Liver (tissue), 9 donors: ENCODE data around the gene FOXA3. TPM values are rescaled to one million over a fixed set of nuclear protein-coding genes. Genes with fewer than 3 reads are reported as not detected.

ENCODE experiments used
- DNase-seq: peaks from one replicate; pipeline ENCODE4 v3.0.0-alpha.2; 2017; ENCODE audit warnings: low spot score
- H3K27ac ChIP-seq, 2 donors: one replicate each; pipeline ENCODE4 v1.7.0; 2013; ENCODE audit warnings: inconsistent platforms in 2 of 2, low read length in 2 of 2, control low read depth in 1 of 2, low read depth in 1 of 2, mild to moderate bottlenecking in 1 of 2
- H3K27me3 ChIP-seq, 4 donors: one replicate each; pipeline versions ENCODE4 v1.6.1 to v1.7.0; 2013; ENCODE audit warnings: low read length in 3 of 4, inconsistent platforms in 1 of 4, mild to moderate bottlenecking in 1 of 4, moderate library complexity in 1 of 4; ENCODE audit not compliant: control insufficient read depth in 4 of 4, insufficient read depth in 4 of 4
- H3K36me3 ChIP-seq, 4 donors: one replicate each; pipeline versions ENCODE4 v1.6.1 to v1.7.0; 2013; ENCODE audit warnings: low read length in 3 of 4, mild to moderate bottlenecking in 3 of 4, low read depth in 1 of 4, moderate library complexity in 1 of 4; ENCODE audit not compliant: control insufficient read depth in 4 of 4, insufficient read depth in 3 of 4
- H3K4me1 ChIP-seq, 4 donors: one replicate each; pipeline versions ENCODE4 v1.6.1 to v1.7.0; 2013; ENCODE audit warnings: low read length in 3 of 4, mild to moderate bottlenecking in 3 of 4, moderate library complexity in 1 of 4; ENCODE audit not compliant: control insufficient read depth in 4 of 4, insufficient read depth in 4 of 4
- H3K4me3 ChIP-seq, 3 donors: one replicate each; pipeline versions ENCODE4 v1.6.1 to v1.7.0; 2013; ENCODE audit warnings: low read length in 3 of 3, control low read depth in 1 of 3, low read depth in 1 of 3, mild to moderate bottlenecking in 1 of 3
- H3K9ac ChIP-seq, 2 donors: one replicate each; pipeline ENCODE4 v1.7.0; 2013; ENCODE audit warnings: low read length in 2 of 2, mild to moderate bottlenecking in 2 of 2, moderate library complexity in 2 of 2, control low read depth in 1 of 2, low read depth in 1 of 2
- H3K9me3 ChIP-seq, 4 donors: one replicate each; pipeline versions ENCODE4 v1.6.1 to v1.7.0; 2013; ENCODE audit warnings: low read length in 3 of 4; ENCODE audit not compliant: control insufficient read depth in 4 of 4
- EGR1 ChIP-seq, 2 donors: IDR thresholded peaks; 2 replicates each; pipeline ENCODE4 v1.6.1; 2016 to 2018; ENCODE audit warnings: antibody characterized with exemption in 2 of 2, low read depth in 2 of 2
- FOXA1 ChIP-seq: IDR thresholded peaks from 2 replicates; pipeline ENCODE4 v1.6.1; 2016; ENCODE audit warnings: antibody characterized with exemption
- FOXA2 ChIP-seq: IDR thresholded peaks from 2 replicates; pipeline ENCODE4 v1.6.1; 2016; ENCODE audit warnings: antibody characterized with exemption
- YY1 ChIP-seq: IDR thresholded peaks from 2 replicates; pipeline ENCODE4 v1.6.1; 2016; ENCODE audit warnings: antibody characterized with exemption, mild to moderate bottlenecking
- WGBS: extraction: QIAGEN DNeasy Blood & Tissue Kit; methylation state at CpG from one replicate; pipeline ENCODE4 v1.1.7; 2013; 5-methylcytosine and 5-hydroxymethylcytosine counted together
- polyA plus RNA-seq, 2 donors: library from polyadenylated mRNA; stranded (reverse) in 1 of 2; unstranded in 1 of 2; fragments of 200-250 nt in 1 of 2; fragments of >200 nt in 1 of 2; fragmentation: Nextera tagmentation in 1 of 2; extraction: Ambion mirVana in 1 of 2; gene quantifications; one replicate each; pipeline versions ENCODE4 v1.2.1 to v1.2.3, GENCODE V29; 2013 to 2015
- total RNA-seq, 2 donors: library from RNA; depleted of rRNA; stranded (reverse); fragments of >200 nt; gene quantifications; one replicate each; pipeline ENCODE4 v1.2.3, GENCODE V29; 2014
- TF ChIP-seq, protein P1 (sequence below): IDR thresholded peaks from 2 replicates; pipeline ENCODE4 v1.6.1; 2016; ENCODE audit warnings: antibody characterized with exemption
- TF ChIP-seq, protein P2 (sequence below): IDR thresholded peaks from 2 replicates; pipeline ENCODE4 v1.6.1; 2016; ENCODE audit warnings: antibody characterized with exemption, mild to moderate bottlenecking
- TF ChIP-seq, protein P3 (sequence below): IDR thresholded peaks from 2 replicates; pipeline ENCODE4 v1.6.1; 2016; ENCODE audit warnings: antibody characterized with exemption
- donor health status: healthy.
- donor health status: healthy.
- donor health status: healthy.
- donor health status: healthy.
- donor health status: healthy.

The FOXA3 gene
- total and polyA plus RNA-seq, 4 donors: 11.5 to 37.1 (median 21.6) TPM

DNA sequence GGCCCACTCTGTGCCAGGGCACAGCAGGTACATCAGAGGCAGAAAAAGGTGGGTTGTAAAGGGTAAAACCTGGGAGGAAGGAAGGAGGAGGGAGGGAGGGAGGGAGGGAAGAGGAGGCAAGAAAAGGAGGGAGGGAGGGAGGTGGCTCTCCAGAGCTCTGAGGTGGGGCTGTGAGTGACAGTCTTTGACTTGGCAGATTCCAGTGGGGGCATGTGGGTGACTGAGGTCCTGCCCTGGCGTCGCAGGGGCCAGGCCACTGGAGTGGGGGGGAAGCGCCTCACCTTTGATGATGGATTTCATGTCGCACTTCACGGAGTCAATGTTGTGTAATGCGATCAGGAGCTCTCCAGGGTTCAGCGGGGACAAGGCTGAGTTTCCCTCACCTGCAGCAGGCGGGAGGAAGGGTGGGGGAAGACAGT lies 43.0 kb upstream of the FOXA3 start:
- no peak for DNase-seq
- Histone ChIP-seq H3K9ac (no peak overlapping the region), H3K27me3 (no peaks in the 10 kb centered on the region), H3K27ac (no peak overlapping the region), H3K36me3 (peaks cover 23 to 62% (median 25%) of the 10 kb centered on the region in 4 donors), H3K4me3 (no peak overlapping the region), H3K9me3 (no peaks in the 10 kb centered on the region), H3K4me1 (peaks cover 0 to 7% (median 0%) of the 10 kb centered on the region in 4 donors)
- WGBS: 88% methylated on average over 8 of the region's 8 CpGs
- TF ChIP-seq YY1: no peak
- TF ChIP-seq, protein P1, sequence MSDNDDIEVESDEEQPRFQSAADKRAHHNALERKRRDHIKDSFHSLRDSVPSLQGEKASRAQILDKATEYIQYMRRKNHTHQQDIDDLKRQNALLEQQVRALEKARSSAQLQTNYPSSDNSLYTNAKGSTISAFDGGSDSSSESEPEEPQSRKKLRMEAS: no peak
- no peak for TF ChIP-seq EGR1 (IDR thresholded peaks at IDR 0.05; ENCODE audit: low read depth in 2 of 2)
- TF ChIP-seq, protein P2, sequence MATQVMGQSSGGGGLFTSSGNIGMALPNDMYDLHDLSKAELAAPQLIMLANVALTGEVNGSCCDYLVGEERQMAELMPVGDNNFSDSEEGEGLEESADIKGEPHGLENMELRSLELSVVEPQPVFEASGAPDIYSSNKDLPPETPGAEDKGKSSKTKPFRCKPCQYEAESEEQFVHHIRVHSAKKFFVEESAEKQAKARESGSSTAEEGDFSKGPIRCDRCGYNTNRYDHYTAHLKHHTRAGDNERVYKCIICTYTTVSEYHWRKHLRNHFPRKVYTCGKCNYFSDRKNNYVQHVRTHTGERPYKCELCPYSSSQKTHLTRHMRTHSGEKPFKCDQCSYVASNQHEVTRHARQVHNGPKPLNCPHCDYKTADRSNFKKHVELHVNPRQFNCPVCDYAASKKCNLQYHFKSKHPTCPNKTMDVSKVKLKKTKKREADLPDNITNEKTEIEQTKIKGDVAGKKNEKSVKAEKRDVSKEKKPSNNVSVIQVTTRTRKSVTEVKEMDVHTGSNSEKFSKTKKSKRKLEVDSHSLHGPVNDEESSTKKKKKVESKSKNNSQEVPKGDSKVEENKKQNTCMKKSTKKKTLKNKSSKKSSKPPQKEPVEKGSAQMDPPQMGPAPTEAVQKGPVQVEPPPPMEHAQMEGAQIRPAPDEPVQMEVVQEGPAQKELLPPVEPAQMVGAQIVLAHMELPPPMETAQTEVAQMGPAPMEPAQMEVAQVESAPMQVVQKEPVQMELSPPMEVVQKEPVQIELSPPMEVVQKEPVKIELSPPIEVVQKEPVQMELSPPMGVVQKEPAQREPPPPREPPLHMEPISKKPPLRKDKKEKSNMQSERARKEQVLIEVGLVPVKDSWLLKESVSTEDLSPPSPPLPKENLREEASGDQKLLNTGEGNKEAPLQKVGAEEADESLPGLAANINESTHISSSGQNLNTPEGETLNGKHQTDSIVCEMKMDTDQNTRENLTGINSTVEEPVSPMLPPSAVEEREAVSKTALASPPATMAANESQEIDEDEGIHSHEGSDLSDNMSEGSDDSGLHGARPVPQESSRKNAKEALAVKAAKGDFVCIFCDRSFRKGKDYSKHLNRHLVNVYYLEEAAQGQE: no peak
- TF ChIP-seq, protein P3, sequence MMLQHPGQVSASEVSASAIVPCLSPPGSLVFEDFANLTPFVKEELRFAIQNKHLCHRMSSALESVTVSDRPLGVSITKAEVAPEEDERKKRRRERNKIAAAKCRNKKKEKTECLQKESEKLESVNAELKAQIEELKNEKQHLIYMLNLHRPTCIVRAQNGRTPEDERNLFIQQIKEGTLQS: no peak

DNA sequence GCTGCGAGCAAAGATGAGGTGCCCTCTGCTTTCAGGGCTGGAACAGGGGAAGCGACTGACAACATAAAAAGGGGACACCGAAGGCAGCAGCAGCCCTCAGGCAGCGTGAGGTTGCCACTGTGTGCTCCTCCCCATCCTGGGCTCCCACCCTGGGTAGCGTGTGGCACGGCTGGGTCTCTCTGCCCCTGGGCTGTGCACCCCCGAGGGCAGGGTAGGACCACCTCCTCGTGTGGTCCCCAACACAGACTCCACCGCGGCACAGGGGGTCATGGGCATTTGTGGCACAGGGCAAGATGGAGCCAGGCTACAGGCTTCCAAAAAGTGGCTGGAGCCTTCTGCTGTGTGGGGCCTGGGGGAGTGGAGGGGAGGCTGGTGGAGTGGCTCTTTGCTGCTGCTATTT lies 42.6 kb upstream of the FOXA3 start:
- H3K27ac ChIP-seq: no peak overlapping the region

More for the DNA sequence above, 42.6 kb upstream of the FOXA3 start:
- TF ChIP-seq, protein P3: no peak
- TF ChIP-seq EGR1 (IDR thresholded peaks at IDR 0.05; ENCODE audit: low read depth in 2 of 2) (no peak), FOXA2 (no peak), FOXA1 (no peak)
- TF ChIP-seq, protein P2: no peak
- Histone ChIP-seq H3K9ac (no peak overlapping the region), H3K4me3 (no peak overlapping the region), H3K9me3 (no peaks in the 10 kb centered on the region), H3K4me1 (peaks cover 0 to 4% (median 0%) of the 10 kb centered on the region in 4 donors), H3K36me3 (peaks cover 20 to 66% (median 25%) of the 10 kb centered on the region in 4 donors), H3K27me3 (no peaks in the 10 kb centered on the region)
- no peak for DNase-seq
- 94% methylated on average over 10 of the region's 10 CpGs for WGBS
